GM23248 (cell line): ENCODE measurements around the gene HSCB.

Source experiments
- EZH2 ChIP-seq: fragments of 200-600 bp; sonication (generic); IDR thresholded peaks from 2 replicates; pipeline ENCODE4 v1.6.1; 2018; ENCODE audit warnings: antibody characterized with exemption, mild to moderate bottlenecking; ENCODE audit not compliant: insufficient read depth, poor library complexity, severe bottlenecking
- EZH2phosphoT487 ChIP-seq: fragments of 200-600 bp; sonication (generic); IDR thresholded peaks from 2 replicates; pipeline ENCODE4 v1.6.1; 2018; ENCODE audit warnings: antibody characterized with exemption, moderate library complexity, mild to moderate bottlenecking, low read depth; ENCODE audit not compliant: insufficient read depth

DNA sequence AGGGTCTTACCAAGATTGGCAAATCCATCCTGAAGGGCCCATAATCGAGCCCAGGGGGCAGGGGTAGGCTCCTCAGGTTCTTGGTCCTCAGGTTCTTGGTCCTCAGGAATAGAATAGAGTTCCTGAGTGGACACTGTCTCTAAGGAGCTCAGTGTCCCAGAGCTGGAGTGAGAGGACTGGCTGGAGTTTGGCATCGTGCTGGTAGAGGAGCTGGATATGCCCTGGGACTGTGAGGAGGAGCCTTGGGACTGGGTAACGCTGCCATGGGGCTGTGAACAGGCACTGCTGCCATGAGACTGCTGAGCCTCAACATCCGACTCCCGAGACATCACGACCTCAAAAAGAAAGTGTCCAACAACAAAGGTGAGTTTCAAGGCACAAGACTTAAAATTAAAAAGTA is 7.4 kb upstream of the HSCB start:
- TF ChIP-seq EZH2phosphoT487 = no peak
- TF ChIP-seq EZH2 = no peak
